Activated CD4-positive, alpha-beta memory T cell treated with anti-CD3 and anti-CD28 coated beads, Interleukin-2, amount 10 ng/mL, durations not matched to agents 7 days and 5 days (primary cell): ENCODE measurements around the gene ZSWIM1. TPM values are rescaled to one million over a fixed set of nuclear protein-coding genes. Genes with fewer than 3 reads are reported as not detected.

Source experiments
- CTCF ChIA-PET: fragments of 350-600 bp; sonication (Branson Sonifier 250); formaldehyde crosslinking; loops from one replicate; lab custom pipeline; 2021; ENCODE audit warnings: antibody characterized with exemption, inconsistent platforms; lab: Charles Lee
- POLR2A ChIA-PET: fragments of 350-600 bp; sonication (Branson Sonifier 250); formaldehyde crosslinking; loops from one replicate; lab custom pipeline; 2021; ENCODE audit warnings: antibody characterized with exemption; lab: Charles Lee
- DNase-seq: peaks from one replicate; pipeline ENCODE4 v3.0.0-alpha.2; 2020
- H3K27ac Mint-ChIP-seq: one replicate; pipeline ENCODE4 v1.8.0; 2021; ENCODE audit warnings: mild to moderate bottlenecking, mixed read lengths
- H3K27me3 Mint-ChIP-seq: one replicate; pipeline ENCODE4 v1.8.0; 2021; ENCODE audit warnings: mixed read lengths
- H3K36me3 Mint-ChIP-seq: one replicate; pipeline ENCODE4 v1.8.0; 2021; ENCODE audit warnings: low read depth, mixed read lengths
- H3K4me1 Mint-ChIP-seq: one replicate; pipeline ENCODE4 v1.8.0; 2021; ENCODE audit warnings: mixed read lengths
- H3K4me3 Mint-ChIP-seq: one replicate; pipeline ENCODE4 v1.8.0; 2021; ENCODE audit warnings: mild to moderate bottlenecking, mixed read lengths
- H3K9me3 Mint-ChIP-seq: one replicate; pipeline ENCODE4 v1.8.0; 2021; ENCODE audit warnings: mixed read lengths
- total RNA-seq, 2 experiments: library from RNA; stranded (reverse); gene quantifications; one replicate each; pipeline ENCODE4 v1.2.3, GENCODE V29; 2021

The ZSWIM1 gene
- total RNA-seq, 2 experiments from 2014 or later = 2.7 to 2.9 TPM

- ChIA-PET CTCF (no interaction called here), POLR2A (interaction anchor here (0.7 to 1.3 kb wide), 7 partner anchors 8 to 65 kb away, joined by 3 to 4 read pairs (median 3); no protein-coding TSS in a partner anchor)
- no peak overlapping the region for H3K27ac Mint-ChIP-seq
- H3K36me3 Mint-ChIP-seq = no peaks in the 10 kb centered on the region
- H3K4me1 Mint-ChIP-seq = peaks cover 1% of the 10 kb centered on the region
- H3K9me3 Mint-ChIP-seq = no peaks in the 10 kb centered on the region
- no peaks in the 10 kb centered on the region for H3K27me3 Mint-ChIP-seq
- no peak overlapping the region for H3K4me3 Mint-ChIP-seq
- DNase-seq = no peak
Observed at GRCh38 chr20:45905505-45906079, 24.6 kb downstream of the ZSWIM1 start.

- POLR2A ChIA-PET = interaction anchor here (1.0 to 1.5 kb wide), 2 partner anchors 15 to 83 kb away, joined by 3 read pairs; no protein-coding TSS in a partner anchor
- no peak for DNase-seq
- H3K27ac Mint-ChIP-seq = no peak overlapping the region
- CTCF ChIA-PET = no interaction called here
- H3K9me3 Mint-ChIP-seq = no peaks in the 10 kb centered on the region
- peaks cover 6% of the 10 kb centered on the region for H3K27me3 Mint-ChIP-seq
- no peak overlapping the region for H3K4me3 Mint-ChIP-seq
- no peaks in the 10 kb centered on the region for H3K36me3 Mint-ChIP-seq
- peaks cover 15% of the 10 kb centered on the region for H3K4me1 Mint-ChIP-seq
Observed at GRCh38 chr20:45907219-45907948, 26.4 kb downstream of the ZSWIM1 start.

- Mint-ChIP-seq H3K27me3 (peaks cover 9% of the 10 kb centered on the region), H3K9me3 (no peaks in the 10 kb centered on the region), H3K4me3 (no peak overlapping the region), H3K27ac (no peak overlapping the region), H3K4me1 (peaks cover 16% of the 10 kb centered on the region), H3K36me3 (no peaks in the 10 kb centered on the region)
- ChIA-PET POLR2A (no interaction called here), CTCF (no interaction called here)
- DNase-seq = no peak
Observed at GRCh38 chr20:45908084-45908483, 27.1 kb downstream of the ZSWIM1 start.

GRCh38 chr20:45909336-45909808 lies 28.3 kb downstream of the ZSWIM1 start:
- DNase-seq = no peak
- Mint-ChIP-seq H3K4me3 (no peak overlapping the region), H3K4me1 (peaks cover 17% of the 10 kb centered on the region), H3K27ac (no peak overlapping the region), H3K36me3 (no peaks in the 10 kb centered on the region), H3K9me3 (no peaks in the 10 kb centered on the region), H3K27me3 (peaks cover 14% of the 10 kb centered on the region)
- ChIA-PET CTCF (interaction anchor here (0.7 to 1.5 kb wide), 4 partner anchors 20 to 615 kb away, joined by 3 to 5 read pairs (median 4); no protein-coding TSS in a partner anchor), POLR2A (interaction anchor here (1.0 to 2.3 kb wide), 4 partner anchors 8 to 28 kb away, joined by 3 to 16 read pairs (median 6); partner anchors contain the start of genes CTSA, NEURL2, PCIF1 and ZSWIM1)

- Mint-ChIP-seq H3K27me3 (peaks cover 17% of the 10 kb centered on the region), H3K27ac (no peak overlapping the region), H3K4me3 (peak overlapping the region; percentile 64), H3K36me3 (no peaks in the 10 kb centered on the region), H3K4me1 (peaks cover 19% of the 10 kb centered on the region), H3K9me3 (no peaks in the 10 kb centered on the region)
- CTCF ChIA-PET = interaction anchor here (0.6 to 1.5 kb wide), 4 partner anchors 60 to 616 kb away, joined by 3 to 5 read pairs (median 3); no protein-coding TSS in a partner anchor
- POLR2A ChIA-PET = interaction anchor here (0.8 to 2.3 kb wide), 6 partner anchors 8 to 97 kb away, joined by 3 to 16 read pairs (median 5); partner anchors contain the start of genes CTSA, NEURL2, PCIF1 and UBE2C
- DNase-seq = no peak
Observed at GRCh38 chr20:45909817-45910669, 29.0 kb downstream of the ZSWIM1 start.

DNA sequence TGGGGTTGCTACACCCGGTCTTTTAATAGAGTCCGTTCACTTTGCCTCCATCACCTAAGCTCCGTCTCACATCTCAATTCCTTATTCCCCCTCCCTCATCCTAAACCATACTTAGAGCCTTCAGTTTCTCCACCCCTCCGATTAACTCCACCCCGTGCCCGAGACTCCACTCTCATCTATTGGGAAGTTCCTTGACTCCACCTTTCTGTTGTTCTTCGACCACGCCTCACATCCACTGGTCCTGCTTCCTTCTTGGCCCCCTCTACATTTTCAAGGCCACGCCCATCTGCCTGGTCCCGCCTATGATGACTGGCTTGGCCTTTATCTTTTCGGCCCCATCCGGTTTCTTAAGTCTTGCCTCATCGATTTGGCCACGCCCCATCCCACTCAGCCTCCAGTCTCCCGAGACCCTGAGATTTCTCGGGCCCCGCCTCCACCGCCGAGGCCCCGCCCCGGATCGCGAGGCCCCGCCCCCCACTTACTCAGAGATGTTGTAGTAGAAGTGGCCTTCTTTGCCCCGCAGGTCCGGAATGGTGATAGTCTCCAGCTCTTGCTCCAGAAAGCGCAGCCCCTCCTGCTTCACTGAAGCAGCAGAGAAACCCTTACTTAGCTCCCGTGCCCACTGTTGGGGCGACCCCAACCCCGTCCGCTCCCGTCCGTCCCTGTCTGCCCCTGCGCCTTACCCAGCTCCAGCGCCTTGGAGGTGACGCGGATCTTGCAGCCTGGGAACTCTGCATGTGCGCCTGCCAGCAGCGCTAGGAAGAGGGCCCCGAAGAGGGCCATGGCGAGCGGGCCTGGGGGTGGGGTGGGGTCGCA lies 29.9 kb downstream of the ZSWIM1 start:
- H3K4me1 Mint-ChIP-seq = peaks cover 19% of the 10 kb centered on the region
- peak overlapping the region; percentile 43 for H3K27ac Mint-ChIP-seq
- peak overlapping the region; percentile 64 for H3K4me3 Mint-ChIP-seq
- DNase-seq = peak; percentile 92
- no peaks in the 10 kb centered on the region for H3K9me3 Mint-ChIP-seq
- CTCF ChIA-PET = interaction anchor here (0.7 kb wide), 1 partner anchor 76 kb away, joined by 3 read pairs; no protein-coding TSS in a partner anchor
- peaks cover 17% of the 10 kb centered on the region for H3K27me3 Mint-ChIP-seq
- no peaks in the 10 kb centered on the region for H3K36me3 Mint-ChIP-seq
- POLR2A ChIA-PET = interaction anchor here (0.8 to 2.3 kb wide), 5 partner anchors 9 to 98 kb away, joined by 3 to 16 read pairs (median 4); partner anchors contain the start of genes PCIF1, UBE2C and ZSWIM1

DNA sequence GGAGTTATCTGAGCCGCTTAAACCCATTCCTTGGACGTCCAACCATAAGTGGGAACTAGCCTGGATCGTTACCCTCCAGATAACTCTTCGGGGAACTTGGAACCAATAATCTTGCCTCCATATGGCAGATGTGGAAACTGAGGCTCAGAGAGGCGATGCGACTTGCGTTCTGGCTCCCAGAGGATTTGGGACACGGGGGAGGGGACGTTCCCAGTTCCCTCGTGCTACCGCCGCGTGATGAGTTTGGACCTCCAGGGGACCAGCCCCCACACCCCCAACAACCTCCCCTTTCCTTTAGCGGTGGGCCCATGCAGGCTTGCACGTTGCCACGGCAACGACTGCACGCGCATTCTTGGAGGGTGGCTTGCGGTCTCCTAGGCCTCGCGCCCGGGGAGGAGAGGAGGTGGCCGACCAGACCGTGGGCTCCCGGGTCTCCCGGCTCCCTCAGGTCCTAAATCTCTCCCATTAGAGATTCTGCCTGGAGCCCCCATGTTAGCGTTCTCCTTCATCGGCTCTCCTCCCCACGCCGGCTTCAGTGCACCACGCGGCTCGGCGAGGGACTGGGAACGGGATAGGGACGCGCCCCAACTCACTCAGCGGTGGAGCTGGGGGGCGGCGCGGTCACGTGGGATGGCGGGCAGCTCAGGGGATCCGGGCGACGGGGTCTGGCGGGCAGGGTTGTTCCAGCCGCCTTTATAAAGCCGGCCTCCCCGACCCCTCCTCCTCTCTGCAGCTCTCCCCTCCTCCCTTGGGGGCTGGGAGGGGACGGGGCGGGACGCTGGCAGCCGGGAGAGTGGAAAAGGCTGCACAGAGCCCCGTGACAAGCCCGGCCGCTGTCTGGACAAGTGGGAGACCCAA lies 30.7 kb downstream of the ZSWIM1 start, which contains the start of gene PLTP:
PLTP (minus strand) TSS at position 670 of the 858 bp plus-strand sequence. CDS start 703 bp downstream, outside the sequence.
- DNase-seq = peak; percentile 35
- Mint-ChIP-seq H3K9me3 (no peaks in the 10 kb centered on the region), H3K4me1 (peaks cover 19% of the 10 kb centered on the region), H3K27ac (no peak within 1 kb of the TSS), H3K4me3 (peak within 1 kb of the TSS; percentile 64), H3K27me3 (peaks cover 23% of the 10 kb centered on the region), H3K36me3 (no peaks in the 10 kb centered on the region)
- POLR2A ChIA-PET = interaction anchor here (1.6 to 2.3 kb wide), 2 partner anchors 22 to 99 kb away, joined by 4 to 16 read pairs; partner anchors contain the start of genes PCIF1 and UBE2C
- CTCF ChIA-PET = no interaction called here

DNA sequence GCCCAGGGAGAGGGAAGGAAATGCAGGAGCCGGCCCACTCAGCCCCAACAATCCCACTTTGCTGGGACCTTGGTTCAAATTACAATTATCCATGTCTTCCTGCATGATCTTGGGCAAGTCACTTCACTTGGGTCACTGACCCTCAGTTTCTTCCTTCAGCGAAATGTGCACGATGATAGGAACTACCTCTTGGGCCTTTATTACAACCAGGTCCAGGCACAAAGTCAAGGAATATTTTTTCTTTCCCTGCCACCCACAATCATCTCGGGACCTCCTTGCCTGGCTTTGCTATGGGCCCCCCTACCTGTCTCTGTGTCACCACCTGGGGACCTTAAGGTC lies 31.3 kb downstream of the ZSWIM1 start:
- no peak overlapping the region for H3K4me3 Mint-ChIP-seq
- CTCF ChIA-PET = no interaction called here
- peaks cover 19% of the 10 kb centered on the region for H3K4me1 Mint-ChIP-seq

DNA sequence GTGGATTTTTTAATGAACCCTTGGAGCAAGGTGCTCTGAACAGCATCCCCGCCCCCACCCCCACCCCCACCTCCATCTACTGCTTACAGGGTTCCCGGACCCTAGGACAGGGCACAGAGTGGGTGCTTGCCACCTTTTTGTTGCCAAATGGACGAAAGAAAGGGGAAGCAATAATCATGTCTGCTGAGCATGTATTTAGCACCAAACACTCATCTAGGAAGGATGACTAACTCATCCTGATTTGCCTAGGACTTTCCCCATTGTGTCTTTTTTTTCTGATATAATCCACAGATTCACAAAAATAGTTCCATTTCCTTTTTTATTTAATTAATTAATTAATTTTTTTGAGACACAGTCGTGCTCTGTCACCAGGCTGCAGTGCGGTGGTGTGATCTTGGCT lies 32.1 kb downstream of the ZSWIM1 start:
- Mint-ChIP-seq H3K4me1 (peaks cover 19% of the 10 kb centered on the region), H3K27ac (no peak overlapping the region), H3K36me3 (no peaks in the 10 kb centered on the region), H3K9me3 (no peaks in the 10 kb centered on the region), H3K27me3 (peaks cover 26% of the 10 kb centered on the region), H3K4me3 (no peak overlapping the region)
- POLR2A ChIA-PET = no interaction called here
- CTCF ChIA-PET = no interaction called here
- no peak for DNase-seq

More for the DNA sequence above, 31.3 kb downstream of the ZSWIM1 start:
- Mint-ChIP-seq H3K9me3 (no peaks in the 10 kb centered on the region), H3K27ac (no peak overlapping the region), H3K36me3 (no peaks in the 10 kb centered on the region), H3K27me3 (peaks cover 23% of the 10 kb centered on the region)
- POLR2A ChIA-PET = no interaction called here
- DNase-seq = no peak

GRCh38 chr20:45917790-45918141 lies 36.7 kb downstream of the ZSWIM1 start:
- H3K27ac Mint-ChIP-seq = no peak overlapping the region
- H3K9me3 Mint-ChIP-seq = no peaks in the 10 kb centered on the region
- no peak overlapping the region for H3K4me3 Mint-ChIP-seq
- H3K27me3 Mint-ChIP-seq = peaks cover 30% of the 10 kb centered on the region
- no peaks in the 10 kb centered on the region for H3K36me3 Mint-ChIP-seq
- ChIA-PET POLR2A (interaction anchor here (0.8 to 4.1 kb wide), 2 partner anchors 16 to 55 kb away, joined by 3 to 16 read pairs; partner anchors contain the start of genes PCIF1 and ZNF335), CTCF (interaction anchor here (1.0 kb wide), 1 partner anchor 119 kb away, joined by 3 read pairs; no protein-coding TSS in a partner anchor)
- peaks cover 3% of the 10 kb centered on the region for H3K4me1 Mint-ChIP-seq
- DNase-seq = no peak
